Fibroblast of mammary gland (primary cell): Measurements from ENCODE around the gene TNS4.

Source experiments
- DNase-seq: peaks from one replicate; pipeline ENCODE4 v3.0.0-alpha.2; 2010; ENCODE audit warnings: low read depth
- H3K4me3 ChIP-seq: 2 replicates; pipeline ENCODE4 v1.5.1; 2011; ENCODE audit warnings: low read depth, mild to moderate bottlenecking, low read length, moderate library complexity; ENCODE audit not compliant: control insufficient read depth
- TF ChIP-seq, protein P1 (sequence below): conservative IDR thresholded peaks from 2 replicates; pipeline ENCODE4 v1.5.1; 2011; ENCODE audit warnings: low read depth, low read length, inconsistent platforms; ENCODE audit not compliant: control insufficient read depth, insufficient read depth

Gene TNS4

DNA sequence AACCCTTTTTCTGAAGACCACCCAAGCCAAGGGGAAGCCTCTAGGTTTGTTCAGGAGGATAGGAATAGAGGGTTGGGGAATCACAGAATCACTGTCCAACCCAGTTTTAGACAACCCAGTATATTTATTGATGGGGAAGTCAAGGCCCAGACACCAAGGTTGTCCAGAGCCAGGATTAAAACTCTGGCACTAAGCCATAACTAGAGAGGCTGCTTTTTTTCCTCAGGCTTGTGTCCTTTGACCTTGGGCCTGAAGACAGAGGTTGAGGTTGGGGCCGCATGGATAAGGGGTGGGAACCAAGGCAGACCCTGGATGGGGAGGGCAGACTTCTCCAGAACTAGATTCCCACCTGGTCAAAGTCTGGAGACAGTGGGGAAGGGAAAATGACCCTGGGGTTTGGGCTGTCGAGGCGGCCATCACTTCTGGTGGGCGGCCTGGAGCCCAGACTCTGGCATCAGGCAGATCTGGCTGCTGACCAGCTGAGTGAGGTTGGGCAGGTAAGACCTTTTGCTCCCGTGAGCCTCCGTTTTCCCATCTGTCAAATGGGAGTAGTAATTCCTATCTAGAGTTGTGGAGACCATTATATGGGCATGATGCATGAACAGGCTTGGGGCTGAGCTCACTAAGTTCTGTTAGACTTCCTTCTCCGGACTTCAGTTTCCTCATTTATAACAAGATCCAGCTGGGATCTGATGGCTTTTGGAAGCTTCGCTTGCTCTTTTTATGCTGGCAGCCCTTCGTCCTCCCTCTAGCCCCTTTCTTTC lies 40.3 kb downstream of the TNS4 start:
- H3K4me3 ChIP-seq = no peak overlapping the region
- peak; percentile 81 for DNase-seq
- TF ChIP-seq, protein P1, sequence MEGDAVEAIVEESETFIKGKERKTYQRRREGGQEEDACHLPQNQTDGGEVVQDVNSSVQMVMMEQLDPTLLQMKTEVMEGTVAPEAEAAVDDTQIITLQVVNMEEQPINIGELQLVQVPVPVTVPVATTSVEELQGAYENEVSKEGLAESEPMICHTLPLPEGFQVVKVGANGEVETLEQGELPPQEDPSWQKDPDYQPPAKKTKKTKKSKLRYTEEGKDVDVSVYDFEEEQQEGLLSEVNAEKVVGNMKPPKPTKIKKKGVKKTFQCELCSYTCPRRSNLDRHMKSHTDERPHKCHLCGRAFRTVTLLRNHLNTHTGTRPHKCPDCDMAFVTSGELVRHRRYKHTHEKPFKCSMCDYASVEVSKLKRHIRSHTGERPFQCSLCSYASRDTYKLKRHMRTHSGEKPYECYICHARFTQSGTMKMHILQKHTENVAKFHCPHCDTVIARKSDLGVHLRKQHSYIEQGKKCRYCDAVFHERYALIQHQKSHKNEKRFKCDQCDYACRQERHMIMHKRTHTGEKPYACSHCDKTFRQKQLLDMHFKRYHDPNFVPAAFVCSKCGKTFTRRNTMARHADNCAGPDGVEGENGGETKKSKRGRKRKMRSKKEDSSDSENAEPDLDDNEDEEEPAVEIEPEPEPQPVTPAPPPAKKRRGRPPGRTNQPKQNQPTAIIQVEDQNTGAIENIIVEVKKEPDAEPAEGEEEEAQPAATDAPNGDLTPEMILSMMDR = no peak

DNA sequence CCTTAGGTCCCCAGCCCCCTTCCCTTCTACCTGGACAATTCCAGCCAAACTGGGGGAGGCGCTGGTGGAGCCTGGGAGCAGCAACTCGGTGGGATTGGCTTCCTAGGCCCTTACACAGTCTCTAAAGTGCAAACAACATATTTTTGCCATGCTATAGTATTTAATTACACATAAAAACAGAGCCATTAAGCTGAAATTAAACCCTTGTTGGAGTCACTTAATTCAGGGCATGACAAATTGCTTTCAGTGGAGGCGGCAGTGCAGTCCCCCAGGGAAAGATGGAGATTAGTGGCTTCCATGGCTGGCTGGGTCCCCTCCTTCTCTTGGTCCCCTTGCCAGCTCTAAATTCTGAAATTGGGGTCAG lies 40.8 kb downstream of the TNS4 start:
- DNase-seq = no peak
- TF ChIP-seq, protein P1 = no peak
- no peak overlapping the region for H3K4me3 ChIP-seq

DNA sequence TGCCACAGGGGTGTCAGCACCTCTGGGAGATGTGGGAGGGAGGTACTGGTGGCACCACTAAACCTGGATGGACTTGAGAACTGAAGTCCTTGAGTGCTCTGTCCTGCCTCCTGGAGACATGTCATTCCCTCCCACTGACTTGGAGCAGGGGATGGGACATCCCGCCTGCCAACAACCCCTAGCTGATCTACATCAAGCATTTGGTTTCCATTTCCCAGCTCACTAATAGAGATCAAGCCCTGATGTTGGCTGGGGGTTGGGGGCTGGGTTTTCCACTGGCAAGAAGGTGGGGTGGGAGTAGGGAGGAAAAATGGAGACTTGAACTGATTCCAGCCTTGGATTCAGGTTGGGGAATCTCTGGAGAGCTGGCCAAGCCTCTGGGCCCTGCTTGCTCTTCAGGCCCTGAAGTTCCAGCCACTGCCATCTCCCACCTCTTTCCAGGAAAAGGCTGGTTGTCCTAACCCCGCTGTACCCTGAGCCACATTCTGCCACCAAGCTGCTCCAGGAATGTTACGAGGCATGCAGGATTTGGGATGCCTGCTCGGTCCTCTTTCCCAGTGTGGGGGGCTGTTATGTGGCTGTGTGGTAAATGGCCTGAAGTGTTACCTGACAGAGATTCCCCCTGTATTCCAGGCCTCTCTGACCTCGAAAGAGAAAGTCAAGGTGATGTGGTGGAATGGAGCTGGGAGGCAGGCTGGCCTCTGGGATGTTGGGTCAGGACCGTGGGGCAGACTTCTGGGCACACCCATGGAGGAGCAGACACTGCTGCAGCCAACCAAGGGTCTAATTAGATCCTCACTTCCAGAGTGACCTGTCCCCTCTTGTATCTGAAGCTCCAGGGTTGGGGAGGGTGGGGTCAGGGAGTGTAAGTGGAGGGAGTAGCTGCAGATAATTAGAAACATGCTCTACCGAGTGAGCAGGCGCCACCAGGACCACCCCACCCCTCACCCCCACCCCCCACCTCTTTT lies 41.5 kb downstream of the TNS4 start:
- TF ChIP-seq, protein P1 = no peak
- DNase-seq = peak; percentile 40
- no peak overlapping the region for H3K4me3 ChIP-seq

DNA sequence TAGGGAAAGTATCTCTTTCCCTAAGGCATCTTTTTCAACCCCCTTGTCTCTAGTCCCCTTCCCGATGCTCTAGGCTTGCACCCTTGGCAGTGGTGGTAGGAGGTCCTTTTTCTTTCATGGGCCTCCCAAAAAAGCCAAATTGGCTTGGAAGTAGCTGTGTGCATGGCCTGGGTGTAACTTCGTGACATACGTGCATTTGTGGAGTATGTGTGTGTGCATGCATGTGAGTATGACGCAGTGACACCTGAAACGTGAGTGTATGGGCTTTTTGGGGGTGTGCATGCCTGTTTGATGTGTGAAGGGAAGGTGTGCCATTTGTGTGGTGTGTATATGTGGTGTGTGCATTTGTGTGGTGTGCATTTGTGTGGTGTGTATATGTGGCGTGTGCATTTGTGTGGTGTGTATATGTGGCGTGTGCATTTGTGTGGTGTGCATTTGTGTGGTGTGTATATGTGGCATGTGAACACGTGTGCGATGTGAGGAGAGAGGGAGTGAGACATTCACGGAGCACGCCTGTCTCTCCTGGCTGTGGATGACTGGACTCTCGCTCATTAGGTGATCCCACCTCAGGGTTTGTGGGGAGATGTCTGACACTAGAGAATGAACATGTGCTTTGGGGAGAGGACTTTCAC lies 42.5 kb downstream of the TNS4 start:
- DNase-seq = peak; percentile 65
- H3K4me3 ChIP-seq = no peak overlapping the region
- TF ChIP-seq, protein P1 = no peak

DNA sequence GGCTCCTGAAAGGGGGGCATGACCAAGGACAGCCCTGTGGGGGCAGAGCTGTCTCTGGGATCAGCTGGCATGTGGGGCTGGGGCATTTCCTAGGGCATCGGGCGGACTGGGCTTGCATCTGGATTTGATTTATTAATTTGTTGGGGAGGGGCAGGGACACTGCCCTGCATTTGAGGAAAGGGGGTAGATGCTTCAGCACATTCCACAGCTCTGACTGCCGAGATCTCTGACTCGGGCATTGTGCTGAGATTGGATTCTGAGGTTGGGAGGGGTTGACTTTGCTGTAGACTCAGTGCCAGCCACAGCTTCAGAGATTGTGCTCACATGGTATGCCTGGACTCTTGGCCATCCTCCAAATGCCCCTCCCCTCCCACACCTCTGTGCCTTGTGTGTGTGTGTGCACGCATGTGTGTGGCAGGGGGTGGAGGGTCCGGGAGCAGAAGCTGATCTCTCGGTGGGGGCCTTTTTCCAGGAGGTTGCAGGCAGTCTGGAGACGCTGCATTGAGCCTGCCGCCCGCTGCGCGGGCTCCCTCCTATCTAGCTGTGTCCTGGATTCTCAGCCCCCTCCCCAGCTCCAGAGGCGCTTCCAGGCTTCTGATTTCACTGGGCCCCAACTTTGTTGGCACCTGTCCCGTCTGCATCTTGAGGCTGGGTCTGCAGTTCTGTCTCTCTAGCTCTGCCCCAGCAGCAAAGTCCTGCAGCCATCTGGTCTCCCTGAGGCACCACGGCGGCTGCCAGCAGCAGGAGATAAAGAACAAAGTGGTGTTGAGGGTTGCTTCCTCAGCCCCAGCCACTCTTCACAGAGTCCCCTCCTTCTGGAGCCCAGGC lies 43.2 kb downstream of the TNS4 start:
- H3K4me3 ChIP-seq = no peak overlapping the region
- DNase-seq = peak; percentile 90
- TF ChIP-seq, protein P1 = no peak

DNA sequence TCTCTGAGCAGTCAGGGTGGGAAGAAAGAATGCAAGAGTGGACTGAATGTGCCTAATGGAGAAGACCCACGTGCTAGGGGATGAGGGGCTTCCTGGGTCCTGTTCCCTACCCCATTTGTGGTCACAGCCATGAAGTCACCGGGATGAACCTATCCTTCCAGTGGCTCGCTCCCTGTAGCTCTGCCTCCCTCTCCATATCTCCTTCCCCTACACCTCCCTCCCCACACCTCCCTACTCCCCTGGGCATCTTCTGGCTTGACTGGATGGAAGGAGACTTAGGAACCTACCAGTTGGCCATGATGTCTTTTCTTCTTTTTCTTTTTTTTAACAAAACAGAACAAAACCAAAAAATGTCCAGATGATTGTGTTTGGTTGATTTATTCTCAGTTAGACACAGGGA lies 44.1 kb downstream of the TNS4 start:
- no peak for DNase-seq
- TF ChIP-seq, protein P1 = no peak
- no peak overlapping the region for H3K4me3 ChIP-seq
